Activated B cell treated with CpG ODN at 0.5 μM for 24 hours (primary cell): ENCODE measurements around the gene MSI2. TPM values are rescaled to one million over a fixed set of nuclear protein-coding genes. Genes with fewer than 3 reads are reported as not detected.

Experiments
- ATAC-seq: fragments of 200-7000 bp; cut with Tn5 transposase; one replicate; pipeline ENCODE4 v1.10.0; 2021; ENCODE audit warnings: low read depth, mild to moderate bottlenecking, moderate library complexity
- CTCF ChIA-PET: fragments of 350-600 bp; sonication (Branson Sonifier 250); formaldehyde crosslinking; loops from one replicate; lab custom pipeline; 2021; ENCODE audit warnings: antibody characterized with exemption; lab: Charles Lee
- POLR2A ChIA-PET: fragments of 350-600 bp; sonication (Branson Sonifier 250); formaldehyde crosslinking; loops from one replicate; lab custom pipeline; 2021; ENCODE audit warnings: antibody characterized with exemption; lab: Charles Lee
- DNase-seq: peaks from one replicate; pipeline ENCODE4 v3.0.0; 2022
- H3K27ac Mint-ChIP-seq: one replicate; pipeline ENCODE4 v1.8.0; 2020; ENCODE audit warnings: mixed read lengths
- H3K27me3 Mint-ChIP-seq: one replicate; pipeline ENCODE4 v1.8.0; 2021; ENCODE audit warnings: mixed read lengths
- H3K36me3 Mint-ChIP-seq: one replicate; pipeline ENCODE4 v1.8.0; 2021; ENCODE audit warnings: low read depth, mixed read lengths
- H3K4me1 Mint-ChIP-seq: one replicate; pipeline ENCODE4 v1.8.0; 2021; ENCODE audit warnings: mixed read lengths
- H3K4me3 Mint-ChIP-seq: one replicate; pipeline ENCODE4 v1.8.0; 2020; ENCODE audit warnings: mild to moderate bottlenecking, mixed read lengths
- H3K9me3 Mint-ChIP-seq: one replicate; pipeline ENCODE4 v1.8.0; 2020; ENCODE audit warnings: mixed read lengths
- intact Hi-C: fragments of 100-400 bp; cut with micrococcal nuclease; formaldehyde crosslinking; loops from one replicate; pipeline ENCODE4 v1.15.1; 2024
- total RNA-seq: library from RNA; stranded (reverse); gene quantifications from 2 replicates; pipeline ENCODE4 v1.2.3, GENCODE V29; 2022
- TF ChIP-seq, protein P1 (sequence below): fragments of 200-600 bp; IDR thresholded peaks from one replicate; pipeline ENCODE4 v1.8.0; 2022; ENCODE audit warnings: antibody characterized with exemption, mild to moderate bottlenecking

Gene MSI2
- total RNA-seq, 1 donor from 2014 or later: 102 TPM

DNA sequence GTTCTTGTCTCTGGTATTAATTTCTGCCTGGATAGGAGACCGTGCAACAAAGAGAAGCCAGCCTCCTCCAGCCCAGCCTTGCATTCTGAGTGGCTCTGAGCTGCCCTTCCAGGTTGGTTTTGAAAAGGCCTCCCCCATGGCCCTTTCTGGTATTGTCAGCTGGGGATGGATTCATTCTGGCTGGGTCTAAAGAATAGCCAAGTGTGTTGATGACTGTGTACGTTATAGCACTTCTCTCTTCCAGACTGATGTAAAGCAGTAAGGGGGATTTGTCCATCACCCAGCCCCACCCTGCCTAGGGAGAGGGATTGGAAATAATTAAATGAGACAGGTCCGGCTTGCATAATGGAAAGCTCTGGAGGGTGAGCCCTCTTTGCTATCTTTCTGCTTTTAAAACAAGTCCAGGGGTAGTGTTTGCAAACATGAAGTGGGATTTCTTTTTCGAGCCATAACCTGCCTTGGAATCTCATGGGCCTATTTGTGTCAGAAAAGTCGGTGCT, 146.4 kb downstream of the MSI2 start:
- Mint-ChIP-seq H3K4me1 (peaks cover 13% of the 10 kb centered on the region), H3K36me3 (peaks cover 54% of the 10 kb centered on the region), H3K4me3 (no peak overlapping the region), H3K27me3 (no peaks in the 10 kb centered on the region), H3K27ac (no peak overlapping the region), H3K9me3 (no peaks in the 10 kb centered on the region)
- intact Hi-C loops: loop anchor here (10.0 kb wide), 1 partner anchor 342 kb away; the partner anchor contains the start of gene CCDC182
- CTCF ChIA-PET: interaction anchor here (0.9 to 3.0 kb wide), 2 partner anchors 91 to 159 kb away, joined by 3 to 15 read pairs; no protein-coding TSS in a partner anchor
- no peak for ATAC-seq
- TF ChIP-seq, protein P1, sequence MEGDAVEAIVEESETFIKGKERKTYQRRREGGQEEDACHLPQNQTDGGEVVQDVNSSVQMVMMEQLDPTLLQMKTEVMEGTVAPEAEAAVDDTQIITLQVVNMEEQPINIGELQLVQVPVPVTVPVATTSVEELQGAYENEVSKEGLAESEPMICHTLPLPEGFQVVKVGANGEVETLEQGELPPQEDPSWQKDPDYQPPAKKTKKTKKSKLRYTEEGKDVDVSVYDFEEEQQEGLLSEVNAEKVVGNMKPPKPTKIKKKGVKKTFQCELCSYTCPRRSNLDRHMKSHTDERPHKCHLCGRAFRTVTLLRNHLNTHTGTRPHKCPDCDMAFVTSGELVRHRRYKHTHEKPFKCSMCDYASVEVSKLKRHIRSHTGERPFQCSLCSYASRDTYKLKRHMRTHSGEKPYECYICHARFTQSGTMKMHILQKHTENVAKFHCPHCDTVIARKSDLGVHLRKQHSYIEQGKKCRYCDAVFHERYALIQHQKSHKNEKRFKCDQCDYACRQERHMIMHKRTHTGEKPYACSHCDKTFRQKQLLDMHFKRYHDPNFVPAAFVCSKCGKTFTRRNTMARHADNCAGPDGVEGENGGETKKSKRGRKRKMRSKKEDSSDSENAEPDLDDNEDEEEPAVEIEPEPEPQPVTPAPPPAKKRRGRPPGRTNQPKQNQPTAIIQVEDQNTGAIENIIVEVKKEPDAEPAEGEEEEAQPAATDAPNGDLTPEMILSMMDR: no peak
- POLR2A ChIA-PET: no interaction called here
- DNase-seq: no peak

DNA sequence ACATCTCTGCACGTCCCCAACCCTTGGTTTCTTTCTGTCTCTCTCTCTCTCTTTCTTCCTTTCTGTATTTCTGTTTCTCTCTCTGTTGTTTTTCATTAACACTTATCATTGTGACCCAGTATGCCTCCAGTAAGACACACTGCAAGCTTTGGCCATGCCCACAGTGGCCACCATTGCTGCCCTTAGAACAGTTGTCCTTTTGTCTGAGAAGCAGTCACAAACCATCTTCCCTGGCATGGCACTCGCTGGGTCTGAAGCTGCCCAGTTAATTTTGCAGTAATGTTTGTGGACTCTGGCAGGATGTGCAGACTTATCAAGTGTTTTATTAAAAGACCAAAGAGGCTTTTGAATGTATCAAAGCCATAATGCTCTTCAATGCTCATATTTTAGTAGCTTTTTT, 146.9 kb downstream of the MSI2 start:
- Mint-ChIP-seq H3K4me1 (peaks cover 18% of the 10 kb centered on the region), H3K36me3 (peaks cover 54% of the 10 kb centered on the region), H3K9me3 (no peaks in the 10 kb centered on the region), H3K4me3 (no peak overlapping the region), H3K27ac (no peak overlapping the region), H3K27me3 (no peaks in the 10 kb centered on the region)
- intact Hi-C loops: loop anchor here (10.0 kb wide), 1 partner anchor 342 kb away; the partner anchor contains the start of gene CCDC182
- POLR2A ChIA-PET: no interaction called here
- CTCF ChIA-PET: interaction anchor here (0.9 to 3.0 kb wide), 2 partner anchors 92 to 160 kb away, joined by 3 to 15 read pairs; no protein-coding TSS in a partner anchor
- DNase-seq: no peak
- ATAC-seq: no peak
- TF ChIP-seq, protein P1: no peak

DNA sequence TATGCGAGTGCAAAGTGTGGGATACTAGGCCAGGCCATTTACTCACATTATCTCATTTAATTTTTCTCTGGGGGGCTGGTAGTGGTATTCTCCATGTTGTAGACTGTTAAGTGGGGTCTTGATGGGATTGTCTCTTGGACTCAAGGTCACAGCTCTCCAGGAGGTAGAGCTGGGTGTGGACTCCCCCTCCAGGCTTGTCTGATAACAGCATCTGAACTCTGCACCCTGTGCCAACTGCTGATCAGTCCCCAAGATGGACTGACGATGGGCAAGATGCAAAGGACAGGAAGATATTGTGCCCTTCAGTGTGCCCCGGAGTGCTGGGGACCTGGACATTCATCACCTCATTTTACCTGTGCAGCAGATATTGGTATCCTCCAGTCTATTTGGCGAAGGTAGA, 147.8 kb downstream of the MSI2 start:
- H3K36me3 Mint-ChIP-seq: peaks cover 54% of the 10 kb centered on the region
- H3K27ac Mint-ChIP-seq: no peak overlapping the region
- ATAC-seq: no peak
- POLR2A ChIA-PET: no interaction called here
- CTCF ChIA-PET: interaction anchor here (1.9 to 3.0 kb wide), 2 partner anchors 160 to 344 kb away, joined by 7 to 15 read pairs; no protein-coding TSS in a partner anchor
- TF ChIP-seq, protein P1: no peak
- intact Hi-C loops: loop anchor here (1.0 to 10.0 kb wide), 2 partner anchors 161 to 341 kb away; partner anchors contain the start of gene CCDC182
- no peaks in the 10 kb centered on the region for H3K9me3 Mint-ChIP-seq
- DNase-seq: no peak
- H3K4me3 Mint-ChIP-seq: no peak overlapping the region
- H3K27me3 Mint-ChIP-seq: no peaks in the 10 kb centered on the region
- H3K4me1 Mint-ChIP-seq: peaks cover 25% of the 10 kb centered on the region

DNA sequence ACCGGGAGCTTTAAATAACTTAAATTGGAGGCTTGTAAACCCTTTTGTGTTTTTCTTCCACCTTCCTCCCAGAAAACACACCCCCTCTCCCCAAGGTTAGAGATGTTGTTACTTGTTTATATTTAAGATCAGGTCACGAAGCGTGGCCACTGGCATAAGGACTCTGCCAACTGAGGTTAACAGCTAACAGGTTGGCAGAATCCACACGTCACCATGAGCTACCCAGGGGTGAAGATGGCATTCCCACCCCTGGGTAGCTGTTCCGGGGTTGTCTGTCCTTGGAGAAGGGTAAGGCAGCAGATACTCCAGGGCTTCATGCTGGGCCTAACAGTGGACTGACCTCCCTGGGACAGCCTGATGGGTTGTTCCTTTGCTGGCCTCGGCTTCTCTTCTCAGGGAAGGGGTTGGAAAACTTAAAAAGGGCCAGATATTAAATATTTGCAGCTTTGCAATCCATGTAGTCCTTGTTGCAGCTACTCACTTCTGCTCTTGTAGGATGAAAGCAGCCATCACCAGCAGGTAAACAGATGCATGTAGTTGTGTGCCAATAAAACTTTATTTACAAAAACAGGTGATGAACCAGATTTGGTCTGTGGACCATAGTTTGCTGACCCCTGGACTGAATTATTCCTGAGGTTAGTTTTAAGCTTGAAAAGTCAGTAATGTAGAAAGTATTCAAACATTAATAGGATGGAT, 148.6 kb downstream of the MSI2 start:
- H3K36me3 Mint-ChIP-seq: peaks cover 54% of the 10 kb centered on the region
- intact Hi-C loops: loop anchor here (1.0 to 10.0 kb wide), 4 partner anchors 37 to 340 kb away; partner anchors contain the start of genes CCDC182 and MSI2
- ATAC-seq (no peak), DNase-seq (no peak)
- TF ChIP-seq, protein P1: no peak
- no peak overlapping the region for H3K27ac Mint-ChIP-seq
- CTCF ChIA-PET: interaction anchor here (1.9 to 3.0 kb wide), 2 partner anchors 161 to 343 kb away, joined by 7 to 15 read pairs; no protein-coding TSS in a partner anchor
- POLR2A ChIA-PET: interaction anchor here (0.6 kb wide), 1 partner anchor 27 kb away, joined by 4 read pairs; no protein-coding TSS in a partner anchor
- H3K4me1 Mint-ChIP-seq: peaks cover 25% of the 10 kb centered on the region
- H3K27me3 Mint-ChIP-seq: no peaks in the 10 kb centered on the region
- no peaks in the 10 kb centered on the region for H3K9me3 Mint-ChIP-seq
- H3K4me3 Mint-ChIP-seq: no peak overlapping the region
